ENCODE data around the gene GRIK1.

GRIK1 gene

GRCh38 chr21:29771491-29772066, 168.2 kb downstream of the GRIK1 start:
- DNase-seq, result no peak

- no peak for DNase-seq
Observed at GRCh38 chr21:29763674-29764073, 176.1 kb downstream of the GRIK1 start.

- DNase-seq, result no peak
Observed at GRCh38 chr21:29762570-29763082, 177.2 kb downstream of the GRIK1 start.

DNA sequence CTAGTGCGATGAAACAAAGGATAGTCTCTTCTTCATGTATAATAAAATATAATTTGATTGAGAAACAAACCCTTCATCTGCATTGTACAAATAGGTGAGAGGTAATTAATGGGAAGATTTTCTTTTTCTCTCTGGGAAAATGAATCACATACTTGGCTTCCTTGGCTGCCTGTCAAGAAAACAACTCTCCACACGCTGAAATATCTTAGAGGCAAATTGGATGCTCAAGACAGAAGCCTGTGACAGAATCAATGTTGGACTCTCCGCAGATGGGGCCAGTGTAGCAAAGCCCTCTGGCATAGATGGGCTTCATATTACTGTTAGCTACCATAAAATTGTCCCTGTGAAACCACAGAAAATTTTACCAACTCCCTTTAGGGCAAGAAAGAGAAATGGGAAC, 186.6 kb downstream of the GRIK1 start:
- DNase-seq, result no peak

- DNase-seq, result no peak
Observed at GRCh38 chr21:29751473-29752185, 188.2 kb downstream of the GRIK1 start.

DNA sequence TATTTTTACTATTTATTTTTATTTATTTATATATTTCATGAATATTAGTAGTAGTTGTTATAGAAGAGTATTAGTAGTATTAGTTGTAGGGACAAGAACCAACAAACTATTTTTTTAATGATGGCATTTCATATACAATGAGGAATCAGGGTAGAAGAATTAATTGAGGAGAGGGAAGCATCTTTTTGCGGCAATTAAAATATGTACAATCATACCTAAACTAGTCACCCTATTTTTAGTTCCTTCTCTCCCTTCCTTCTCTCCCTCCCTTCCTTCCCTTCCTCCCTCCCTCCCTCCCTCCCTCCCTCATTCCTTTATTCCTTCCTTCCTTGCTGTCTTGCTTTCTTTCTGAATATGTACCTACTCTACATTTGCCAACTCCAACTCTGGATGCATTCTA, 189.8 kb downstream of the GRIK1 start:
- DNase-seq, result no peak

DNA sequence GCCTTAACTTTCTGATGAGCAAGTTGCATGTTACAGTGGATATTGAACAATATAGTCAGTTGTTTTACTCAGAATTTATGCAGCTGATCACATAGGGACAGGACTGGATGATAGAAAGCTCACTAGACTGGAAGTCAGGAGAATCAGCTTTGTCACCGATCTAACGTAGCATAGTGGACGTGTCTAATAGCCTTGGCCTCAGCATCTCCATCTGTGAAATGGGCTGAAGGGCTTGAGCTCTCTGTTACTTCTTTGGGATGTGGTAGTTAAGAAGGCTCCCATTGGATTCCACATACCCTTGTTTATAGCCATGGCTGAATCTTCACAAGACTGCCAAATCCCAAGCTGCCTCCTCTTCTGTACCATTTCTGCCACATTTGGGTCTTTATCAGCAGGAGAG, 190.6 kb downstream of the GRIK1 start:
- no peak for DNase-seq

GRCh38 chr21:29748391-29749167, 191.2 kb downstream of the GRIK1 start:
- DNase-seq, result no peak

GRCh38 chr21:29741761-29742160, 198.0 kb downstream of the GRIK1 start:
- no peak for DNase-seq

- DNase-seq, result no peak
Observed at GRCh38 chr21:29739176-29739575, 200.6 kb downstream of the GRIK1 start.

DNA sequence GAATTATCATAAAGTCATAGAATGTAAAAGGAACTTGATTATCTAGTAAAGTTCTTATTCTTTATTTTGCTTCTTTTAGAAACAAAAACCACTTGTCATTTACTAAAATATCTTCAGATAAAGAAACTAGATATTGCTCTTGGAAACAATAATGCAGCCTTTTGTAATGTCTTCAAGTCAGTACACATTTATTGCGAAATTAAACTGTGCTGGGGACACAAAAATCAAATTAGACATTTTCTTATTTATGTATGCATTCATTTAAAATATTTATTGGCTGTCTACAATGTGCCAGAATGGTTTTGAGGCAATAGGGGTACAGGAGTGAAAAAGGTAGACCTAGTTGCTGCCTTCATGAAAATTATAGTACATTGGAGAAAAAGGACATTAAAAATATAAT, 201.1 kb downstream of the GRIK1 start:
- no peak for DNase-seq

- no peak for DNase-seq
Observed at GRCh38 chr21:29737186-29737585, 202.6 kb downstream of the GRIK1 start.

DNA sequence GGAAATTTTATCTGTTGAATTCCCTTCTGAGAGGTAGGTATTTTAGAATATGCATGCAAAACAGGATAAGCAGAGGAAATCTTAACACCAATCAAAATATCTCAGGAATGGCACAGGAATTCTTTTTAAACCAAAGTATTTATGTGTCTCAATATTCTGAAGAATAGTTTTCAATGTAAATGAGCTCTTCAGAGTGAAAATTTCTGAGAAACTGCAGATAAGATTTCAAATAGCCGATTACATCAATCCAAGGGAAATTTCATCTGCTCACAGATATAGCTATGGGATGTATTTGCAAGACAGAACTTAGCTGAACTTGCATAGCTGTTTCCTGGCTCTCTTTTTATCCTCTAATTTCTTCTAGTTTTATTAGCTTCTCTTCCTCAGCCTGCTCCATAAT, 209.5 kb downstream of the GRIK1 start:
- no peak for DNase-seq

- no peak for DNase-seq
Observed at GRCh38 chr21:29726044-29726443, 213.8 kb downstream of the GRIK1 start.

DNA sequence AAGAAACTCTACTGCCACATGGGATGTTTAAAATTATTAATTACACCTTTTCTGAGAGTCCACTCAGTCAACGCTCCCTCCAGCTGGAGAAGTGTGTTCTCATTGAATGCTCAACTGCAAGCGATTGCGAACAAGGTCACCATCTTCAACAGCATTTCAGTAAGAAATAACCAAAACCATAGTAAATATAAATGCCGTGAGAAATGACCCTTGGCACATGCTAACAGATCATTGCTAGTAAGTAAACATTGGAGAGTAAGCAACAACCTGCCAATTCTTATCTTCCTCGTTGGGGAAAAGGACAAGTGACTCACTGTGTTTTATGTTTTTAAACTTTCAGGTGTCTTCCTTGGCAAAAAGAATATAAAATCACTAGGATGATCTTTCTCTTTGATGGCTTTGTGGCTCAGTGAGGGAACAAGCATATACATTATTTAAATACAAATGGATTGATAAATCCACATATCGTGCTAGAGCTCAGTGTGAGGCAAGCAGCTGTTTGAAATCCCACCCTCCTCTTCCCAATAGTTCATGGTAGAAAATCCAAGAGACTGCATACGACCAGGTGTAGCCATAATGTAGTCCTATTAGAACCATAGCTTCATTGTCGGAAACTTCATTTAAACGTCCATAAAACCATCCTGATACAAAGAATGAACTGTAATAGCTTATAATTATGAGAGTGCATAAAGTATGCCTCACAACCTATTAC, 214.6 kb downstream of the GRIK1 start:
- peak; percentile 34 for DNase-seq

DNA sequence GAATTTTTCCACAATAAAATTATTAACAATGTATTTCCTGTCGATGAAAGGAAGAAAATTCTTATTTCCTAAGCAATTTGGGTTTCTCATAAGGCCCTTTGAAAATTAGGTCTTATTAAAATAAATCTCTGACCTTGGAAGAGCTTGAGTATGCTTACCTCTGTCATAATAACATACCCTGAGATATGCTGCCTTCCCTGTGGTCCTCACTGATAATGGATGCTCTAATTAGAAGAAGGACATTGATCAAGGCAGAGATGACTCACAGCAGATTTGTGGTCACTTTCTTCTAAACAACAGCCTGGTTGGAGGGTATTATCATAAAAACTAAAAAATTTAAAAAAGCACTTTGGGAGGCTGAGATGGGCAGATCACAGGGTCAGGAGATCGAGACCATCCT, 217.8 kb downstream of the GRIK1 start:
- no peak for DNase-seq

GRCh38 chr21:29721221-29721620, 218.6 kb downstream of the GRIK1 start:
- DNase-seq, result no peak

DNA sequence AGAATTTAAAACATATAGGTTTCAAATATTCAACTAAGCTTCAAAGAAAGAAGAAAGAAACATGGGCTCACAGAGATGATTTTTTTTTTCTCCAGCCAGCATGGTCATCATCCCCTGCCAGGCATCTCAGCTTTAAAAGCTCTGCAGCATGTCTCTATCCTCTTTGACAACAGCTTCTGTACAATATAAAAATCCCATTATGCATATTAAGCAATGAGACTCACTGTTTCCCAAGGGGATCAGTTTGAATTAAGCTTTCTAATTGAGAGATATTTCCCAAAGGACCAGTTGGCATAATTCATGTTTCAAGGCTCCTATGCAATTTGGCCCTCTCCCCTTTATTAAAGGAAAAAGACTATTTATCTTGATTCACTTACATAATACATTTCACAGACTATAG, 220.3 kb downstream of the GRIK1 start:
- peak; percentile 37 for DNase-seq

DNA sequence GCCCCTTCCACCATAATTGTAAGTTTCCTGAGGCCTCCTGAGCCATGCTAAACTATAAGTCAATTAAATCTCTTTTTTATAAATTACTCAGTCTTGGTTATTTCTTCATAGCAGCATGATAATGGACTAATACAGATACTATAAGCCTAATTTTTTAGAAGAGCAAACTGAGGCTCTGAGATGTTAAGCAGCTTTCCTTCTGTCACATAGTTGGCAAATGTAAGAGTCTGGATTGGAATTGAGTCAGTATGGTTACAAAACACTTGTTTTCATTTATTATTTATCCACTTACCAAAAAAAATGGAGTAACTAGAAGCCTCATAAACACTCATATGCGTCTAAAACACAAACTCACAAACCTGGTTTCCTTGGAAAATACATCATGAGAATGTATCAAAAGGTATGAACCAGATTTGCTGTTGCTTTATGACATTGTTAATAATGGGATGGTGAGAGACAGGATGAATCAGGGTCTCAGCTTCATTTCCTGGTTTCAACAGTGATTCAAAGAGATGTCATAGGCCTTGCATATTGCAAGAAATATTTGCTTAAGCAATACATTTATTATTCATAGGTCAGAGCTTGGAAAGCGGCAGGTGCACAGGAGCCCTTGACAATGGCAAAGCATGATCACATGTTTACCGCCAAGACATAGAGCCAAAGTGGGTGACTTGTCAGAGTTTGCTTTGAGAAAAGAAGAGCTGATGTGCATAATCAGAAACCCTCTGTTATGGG, 221.5 kb downstream of the GRIK1 start:
- peak; percentile 87 for DNase-seq

DNA sequence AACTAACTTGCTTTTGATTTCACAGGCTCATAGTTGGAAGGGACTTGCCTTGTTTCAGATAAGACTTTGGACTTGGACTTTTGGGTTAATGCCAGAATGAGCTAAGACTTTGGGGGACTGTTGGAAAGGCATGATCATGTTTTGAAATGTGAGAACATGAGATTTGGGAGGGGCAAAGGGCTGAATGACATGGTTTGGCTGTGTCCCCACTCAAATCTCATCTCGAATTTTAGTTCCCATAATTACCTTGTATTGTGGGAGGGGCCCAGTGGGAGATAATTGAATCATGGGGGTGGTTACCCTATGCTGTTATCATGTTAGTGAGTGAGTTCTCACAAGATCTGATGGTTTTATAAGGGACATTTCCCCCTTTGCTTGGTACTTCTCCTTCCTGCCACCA, 222.1 kb downstream of the GRIK1 start:
- DNase-seq, result no peak

DNA sequence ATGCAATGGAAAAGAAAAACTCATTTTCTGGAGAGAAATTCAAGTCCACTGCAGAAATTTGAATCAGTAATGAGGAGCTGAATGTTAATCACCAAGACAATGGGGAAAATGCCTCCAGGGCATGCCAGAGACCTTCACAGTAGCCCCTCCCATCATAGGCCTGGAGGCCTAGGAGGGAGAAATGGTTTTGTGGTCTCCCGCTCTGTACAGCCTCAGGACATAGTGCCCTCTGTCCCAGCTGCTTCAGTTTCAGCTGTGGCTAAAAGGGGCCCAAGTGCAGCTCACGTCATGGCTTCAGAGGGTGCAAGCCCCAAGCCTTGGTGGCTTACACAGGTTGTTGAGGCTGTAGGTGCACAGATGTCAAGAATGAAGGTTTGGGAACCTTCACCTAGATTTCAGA, 223.0 kb downstream of the GRIK1 start:
- no peak for DNase-seq

GRCh38 chr21:29715089-29715488, 224.7 kb downstream of the GRIK1 start:
- DNase-seq, result no peak

- DNase-seq, result no peak
Observed at GRCh38 chr21:29712818-29713217, 227.0 kb downstream of the GRIK1 start.

Data from NCI-H1092 (cell line).